Retina (tissue), 1 donor: ENCODE data around the gene FGD3.
A peak's percentile ranks its signal among the peaks of the same experiment; 100 is the strongest.

Experiments used
- DNase-seq: peaks from one replicate; pipeline ENCODE4 v3.0.0-alpha.2; 2016

The FGD3 gene

DNA sequence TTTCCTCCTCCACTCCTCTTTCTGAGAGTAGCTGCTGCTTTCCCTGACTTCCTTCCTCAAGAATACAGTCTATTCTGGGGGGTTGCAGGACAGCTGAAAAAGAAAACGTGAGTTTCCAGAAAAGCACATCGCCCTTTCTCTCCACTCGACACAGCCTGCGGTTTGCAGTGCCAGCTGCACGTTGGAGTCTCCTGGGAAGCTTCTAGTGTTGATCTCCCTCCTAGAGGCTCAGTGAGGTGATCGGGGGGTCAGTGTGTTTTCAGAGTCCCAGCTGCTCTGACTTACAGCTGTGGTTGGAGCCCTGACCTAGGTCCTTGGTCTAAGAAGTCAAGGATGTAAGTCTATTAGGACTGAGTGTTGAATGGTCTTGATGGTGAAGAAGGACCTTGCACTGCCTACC is 86.2 kb downstream of the FGD3 start:
- peak; percentile 34 for DNase-seq

DNA sequence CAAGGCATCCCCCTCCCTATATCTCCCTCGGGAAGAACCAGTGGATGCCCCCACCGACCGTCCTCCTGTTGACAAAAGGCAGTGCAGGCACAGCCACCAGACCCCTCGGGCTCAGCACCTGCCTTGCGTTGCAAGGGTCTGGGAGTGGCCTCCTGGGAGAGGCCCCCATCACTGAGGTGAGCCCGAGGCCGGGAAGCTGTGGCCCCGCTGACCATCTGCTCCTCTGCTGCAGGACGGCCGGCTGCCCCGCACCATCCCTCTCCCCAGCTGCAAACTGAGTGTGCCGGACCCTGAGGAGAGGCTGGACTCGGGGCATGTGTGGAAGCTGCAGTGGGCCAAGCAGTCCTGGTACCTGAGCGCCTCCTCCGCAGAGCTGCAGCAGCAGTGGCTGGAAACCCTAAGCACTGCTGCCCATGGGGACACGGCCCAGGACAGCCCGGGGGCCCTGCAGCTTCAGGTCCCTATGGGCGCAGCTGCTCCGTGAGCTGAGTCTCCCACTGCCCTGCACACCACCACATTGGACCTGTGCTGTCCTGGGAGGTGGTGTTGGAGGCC is 87.9 kb downstream of the FGD3 start:
- no peak for DNase-seq

DNA sequence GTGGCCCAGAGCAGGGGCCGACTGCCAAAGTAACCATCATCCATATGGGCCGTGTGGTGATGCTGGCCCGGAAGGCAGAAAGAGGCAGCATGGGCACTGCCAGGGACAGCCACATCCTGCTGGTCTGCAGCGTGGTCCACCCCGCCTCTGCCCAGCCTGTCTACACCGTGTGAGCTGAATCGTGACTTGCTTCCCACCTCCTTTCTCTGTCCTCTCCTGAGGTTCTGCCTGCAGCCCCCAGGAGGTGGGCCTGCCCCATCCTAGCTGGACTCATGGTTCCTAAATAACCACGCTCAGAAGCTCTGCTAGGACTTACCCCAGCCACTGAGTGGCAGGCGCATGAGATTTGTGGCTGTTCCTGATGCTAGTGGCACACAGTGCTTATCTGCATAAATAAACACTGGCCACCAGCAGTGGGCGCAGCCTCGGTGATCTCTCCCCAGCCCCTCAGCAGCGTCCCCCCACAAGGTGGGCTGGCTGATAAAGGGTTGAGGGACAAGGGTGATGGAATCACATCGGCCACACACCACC is 88.6 kb downstream of the FGD3 start:
- no peak for DNase-seq

DNA sequence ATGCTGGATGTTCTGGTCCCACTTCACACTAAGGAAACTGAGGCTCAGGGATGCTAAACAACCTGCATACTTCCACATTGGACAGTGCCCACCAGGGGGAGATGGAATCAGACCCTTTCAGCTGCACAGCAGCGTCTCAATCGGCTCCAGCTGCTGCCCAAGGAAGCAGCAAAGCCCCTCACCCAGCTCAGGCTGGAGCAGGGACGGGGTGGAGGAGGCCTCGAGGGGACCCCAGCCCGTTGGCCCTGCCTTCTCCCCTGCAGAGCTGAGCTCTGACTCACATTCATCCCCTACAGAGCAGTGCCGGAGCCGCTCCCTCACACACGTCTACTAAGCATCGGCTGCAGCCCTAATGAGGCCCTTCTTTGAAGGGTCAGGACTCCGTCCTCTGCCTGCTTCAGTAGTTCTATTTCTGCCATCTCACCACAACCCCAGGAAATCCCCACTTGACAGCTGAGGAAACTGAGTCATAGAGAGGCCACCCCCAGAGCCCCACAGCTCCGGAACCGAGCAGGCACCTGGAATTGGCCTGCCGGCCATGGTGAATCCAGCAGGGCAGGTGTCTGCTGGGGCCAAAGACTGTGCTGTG is 89.7 kb downstream of the FGD3 start:
- peak; percentile 51 for DNase-seq

DNA sequence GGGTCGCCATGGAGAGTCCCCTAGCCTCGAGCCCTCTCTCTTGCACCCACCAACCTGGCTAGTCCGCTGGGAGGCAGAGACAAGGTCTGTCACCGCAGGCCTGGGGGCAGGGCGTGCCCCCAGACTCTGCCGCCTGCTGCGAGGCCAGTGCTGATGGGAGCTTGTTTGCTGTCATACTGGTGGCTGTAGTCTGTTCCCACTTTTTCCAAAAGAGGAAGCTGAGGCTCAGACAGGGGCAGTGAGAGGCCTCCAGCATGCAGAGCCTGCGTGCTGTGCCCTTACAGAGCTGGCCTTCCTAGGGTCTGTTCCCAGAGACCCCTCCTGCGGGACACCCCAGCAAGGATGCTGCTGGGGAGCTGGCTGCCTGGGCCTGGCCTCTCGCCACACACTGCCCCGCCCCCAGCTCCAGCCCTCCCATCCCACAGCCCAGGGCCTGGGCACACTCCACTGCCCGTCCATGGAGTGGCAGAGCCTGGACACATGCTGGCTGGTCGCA is 90.2 kb downstream of the FGD3 start:
- no peak for DNase-seq

DNA sequence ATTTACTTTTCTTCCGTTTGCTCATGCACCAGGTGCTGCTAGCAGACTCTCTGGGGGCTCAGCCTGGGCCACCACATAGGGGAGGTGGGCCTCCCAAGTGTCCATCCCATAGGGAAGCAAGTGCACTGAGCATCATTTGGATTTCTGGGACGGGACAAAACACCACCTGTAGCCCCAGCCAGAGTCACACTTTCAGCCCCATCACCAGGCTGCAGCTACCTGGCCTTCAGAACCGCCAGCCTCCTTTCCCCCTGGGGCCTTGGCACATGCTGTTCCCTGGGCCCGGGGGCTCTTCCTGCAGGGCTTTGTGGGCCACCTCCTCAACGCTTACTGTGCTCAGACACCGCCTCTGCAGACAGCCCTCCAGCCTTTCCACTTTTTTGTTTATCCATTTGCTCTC is 91.6 kb downstream of the FGD3 start:
- DNase-seq: no peak

DNA sequence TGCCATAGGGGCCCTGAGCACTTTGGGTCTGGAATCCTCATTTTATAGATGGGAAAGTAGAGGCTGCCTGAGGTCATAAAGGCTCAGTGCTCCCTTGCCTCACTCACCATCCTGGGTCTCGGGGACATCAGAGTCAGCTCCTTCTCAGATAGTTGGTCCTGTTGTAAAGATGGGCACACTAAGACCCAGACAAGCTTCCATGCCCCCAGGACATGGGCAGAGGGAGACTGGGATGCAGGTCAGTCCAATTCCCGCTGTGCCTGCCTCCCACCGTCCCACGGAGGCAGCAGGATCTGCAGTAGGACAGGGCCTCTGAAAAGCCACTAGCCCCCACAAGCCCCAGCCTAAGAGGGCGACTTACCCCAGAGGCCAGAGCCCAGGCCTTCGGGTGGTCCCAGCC is 92.1 kb downstream of the FGD3 start:
- DNase-seq: no peak

DNA sequence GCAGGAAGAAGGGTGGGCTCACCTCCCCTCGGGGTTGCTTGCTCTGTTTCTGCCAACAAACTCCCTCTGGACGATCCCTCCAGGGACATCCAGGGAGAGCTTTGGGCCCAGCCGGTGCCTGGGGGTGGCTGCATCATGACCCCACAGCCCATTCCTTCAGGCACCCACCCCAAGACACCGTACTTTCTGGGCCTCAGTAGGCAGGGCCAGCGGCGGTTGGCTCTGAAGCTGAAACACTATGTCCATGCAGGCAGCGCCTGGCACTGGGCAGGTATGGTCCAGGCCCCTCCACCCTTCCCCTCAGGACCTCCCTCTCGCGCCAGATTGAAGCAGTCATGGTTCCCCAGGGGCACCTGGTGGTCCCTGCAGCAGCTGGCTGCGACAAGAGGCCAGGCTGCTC is 92.7 kb downstream of the FGD3 start:
- DNase-seq: no peak

DNA sequence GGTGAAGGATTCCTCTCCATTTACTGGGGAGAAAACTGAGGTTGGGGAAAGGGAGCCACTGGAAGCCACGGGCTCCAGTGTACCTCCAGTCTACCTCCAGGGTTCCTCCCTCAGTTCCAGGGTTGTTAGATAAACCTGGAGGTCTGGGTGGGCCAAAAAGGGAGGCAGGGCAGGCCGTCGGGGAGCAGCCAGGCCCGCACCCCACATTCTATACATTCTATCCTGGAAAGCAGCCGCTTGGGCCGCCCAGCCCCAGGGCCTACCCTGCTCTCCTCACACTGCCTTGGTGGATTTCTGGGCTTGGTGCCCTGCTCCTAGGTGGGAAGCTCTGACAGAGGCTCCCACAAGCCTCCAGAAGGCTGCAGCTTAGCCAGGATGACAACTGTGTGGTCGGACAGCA is 93.1 kb downstream of the FGD3 start:
- DNase-seq: no peak

DNA sequence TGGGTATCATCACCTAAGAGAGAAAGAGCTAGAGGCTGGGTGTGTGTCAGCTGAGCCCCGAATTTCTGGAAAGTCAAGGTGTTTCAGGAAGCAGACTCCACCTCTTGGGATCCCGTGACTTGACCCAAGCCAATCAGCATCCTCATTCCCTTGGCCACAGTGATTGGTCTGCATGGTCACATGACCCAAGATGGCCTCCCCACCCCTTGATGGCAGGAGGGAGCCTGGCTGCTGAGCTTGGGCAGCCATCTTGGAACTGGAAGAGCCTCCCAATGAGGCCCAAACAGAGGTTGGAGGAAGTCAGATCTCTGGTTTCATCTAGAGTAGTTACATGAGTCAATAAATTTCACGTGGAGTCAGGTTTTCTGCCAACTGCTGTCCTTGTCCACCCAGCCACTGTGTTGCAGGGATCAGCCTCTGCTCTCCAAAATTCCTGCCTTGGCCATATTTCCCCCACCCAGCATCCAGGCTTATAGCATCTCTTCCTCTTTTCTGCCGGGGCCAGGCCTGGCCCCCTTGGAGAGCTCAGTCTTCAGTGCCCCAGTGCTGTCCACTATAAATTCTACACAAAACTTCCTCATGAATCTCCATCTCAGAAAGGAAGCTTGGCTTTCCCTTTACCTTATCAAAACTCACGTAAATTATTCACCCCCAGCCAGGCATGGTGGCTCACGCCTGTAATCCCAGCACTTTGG is 93.9 kb downstream of the FGD3 start:
- no peak for DNase-seq

DNA sequence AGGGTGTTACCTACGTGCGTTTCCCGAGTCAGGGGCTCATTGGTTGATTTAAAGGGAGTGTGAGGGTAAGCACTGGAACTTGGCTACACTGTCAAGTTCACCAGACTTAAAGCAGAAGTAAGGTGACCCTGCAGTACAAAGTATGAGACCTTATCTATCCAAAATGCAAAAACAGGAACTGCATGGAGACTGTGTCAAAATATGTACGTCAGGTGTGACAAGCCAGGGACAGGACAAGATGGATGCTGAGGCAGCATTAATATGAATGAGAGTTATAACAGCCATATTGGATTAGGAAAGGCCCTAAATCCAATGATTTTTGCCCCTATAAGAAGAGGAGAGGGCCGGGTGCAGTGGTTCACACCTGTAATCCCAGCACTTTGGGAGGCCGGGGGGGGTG is 95.8 kb downstream of the FGD3 start:
- no peak for DNase-seq

DNA sequence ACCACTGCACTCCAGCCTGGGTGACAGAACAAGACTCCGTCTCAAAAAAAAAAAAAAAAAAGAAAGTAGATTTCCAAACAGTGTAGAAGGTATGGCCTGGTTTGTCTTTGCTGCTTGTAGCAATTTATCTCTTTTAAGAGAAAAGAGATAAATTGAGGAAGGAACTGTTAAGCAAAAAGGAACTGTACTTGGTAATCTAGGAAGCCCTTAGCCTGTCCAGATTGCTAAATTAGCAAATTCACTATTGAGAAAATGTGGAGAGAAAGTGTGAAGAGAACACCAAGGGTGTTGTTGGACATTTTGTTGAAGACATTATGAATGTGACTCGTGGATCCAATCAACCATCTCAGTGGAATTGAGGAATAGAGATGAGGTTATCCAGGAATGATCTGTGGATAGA is 98.2 kb downstream of the FGD3 start:
- DNase-seq: no peak

DNA sequence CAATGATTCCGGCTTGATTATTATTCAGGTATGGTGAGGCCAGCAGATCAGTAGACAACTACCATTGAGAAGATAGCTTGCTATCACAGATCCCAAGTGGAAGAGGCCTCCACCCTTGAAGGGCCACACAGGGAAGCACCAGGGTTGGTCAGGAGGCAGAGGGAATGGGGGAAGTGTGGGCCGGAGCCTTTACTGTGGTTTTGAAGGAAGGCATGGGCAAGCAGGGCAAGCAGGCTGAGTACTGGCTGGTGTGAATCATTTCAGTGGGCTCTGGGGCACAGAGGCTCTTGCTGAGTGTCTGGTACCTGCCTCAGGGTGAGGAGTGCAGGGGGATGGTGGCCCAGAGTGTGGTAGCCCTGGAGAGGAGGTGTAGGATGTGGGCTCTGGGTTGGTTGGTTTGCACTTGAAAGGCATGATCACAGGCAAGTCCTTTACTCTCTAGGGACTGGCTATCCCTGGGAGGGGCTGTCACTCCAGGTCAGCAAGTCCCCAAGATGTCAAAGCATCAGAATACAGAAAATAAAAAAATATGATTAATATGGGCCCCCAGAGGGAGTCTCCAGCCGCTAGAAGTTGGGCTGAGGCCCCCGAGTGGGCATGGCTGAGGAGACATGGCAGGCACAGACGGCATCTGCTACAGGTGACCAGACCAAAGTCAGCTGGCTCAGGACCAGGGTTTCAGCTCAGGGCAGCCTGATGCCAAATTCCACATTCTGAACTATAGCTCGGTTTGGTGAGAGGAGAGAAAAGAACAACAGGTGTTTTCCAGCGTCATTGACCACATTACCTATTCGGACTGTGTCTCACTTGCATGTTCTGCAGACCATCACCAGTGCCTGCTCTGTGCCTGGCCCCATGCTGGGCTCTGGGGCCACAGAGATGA is 101.5 kb downstream of the FGD3 start:
- no peak for DNase-seq

DNA sequence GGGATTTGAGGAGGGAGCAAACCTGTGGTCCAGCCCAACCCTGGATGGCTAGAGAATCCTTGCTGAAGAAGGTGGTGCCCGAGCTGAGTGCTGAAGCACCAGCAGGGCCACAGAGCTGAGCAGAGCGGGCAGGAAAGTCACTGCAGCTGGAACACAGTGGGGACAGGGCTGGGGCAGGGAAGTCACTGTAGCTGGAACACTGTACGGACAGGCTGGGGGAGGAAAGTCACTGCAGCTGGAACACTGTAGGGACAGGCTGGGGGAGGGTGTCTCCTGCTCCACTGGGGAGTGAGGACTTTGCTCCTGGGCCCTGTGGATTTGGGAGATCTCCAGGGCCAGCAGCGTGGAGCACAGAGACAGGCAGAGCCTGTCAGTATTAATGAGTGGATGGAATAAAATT is 102.2 kb downstream of the FGD3 start:
- DNase-seq: no peak

DNA sequence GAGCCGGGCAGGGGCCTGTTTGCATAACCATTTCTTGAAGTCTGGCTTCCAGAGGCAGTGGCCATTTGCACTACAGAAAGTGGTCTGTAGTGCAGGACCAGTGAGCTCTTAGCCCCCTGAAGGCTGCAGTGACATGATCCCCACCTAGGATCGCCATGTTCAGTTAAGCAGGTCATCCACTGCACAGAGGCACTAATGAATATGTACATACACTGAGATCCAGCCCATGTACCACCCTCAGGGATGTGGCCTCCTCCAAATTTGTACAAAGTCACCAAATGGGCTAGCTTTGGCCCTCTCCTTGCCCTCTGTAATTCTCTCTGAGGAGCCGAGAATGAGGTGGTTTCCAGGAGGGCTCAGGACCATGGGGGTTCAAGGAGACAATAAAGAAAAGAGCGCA is 102.9 kb downstream of the FGD3 start:
- DNase-seq: no peak

DNA sequence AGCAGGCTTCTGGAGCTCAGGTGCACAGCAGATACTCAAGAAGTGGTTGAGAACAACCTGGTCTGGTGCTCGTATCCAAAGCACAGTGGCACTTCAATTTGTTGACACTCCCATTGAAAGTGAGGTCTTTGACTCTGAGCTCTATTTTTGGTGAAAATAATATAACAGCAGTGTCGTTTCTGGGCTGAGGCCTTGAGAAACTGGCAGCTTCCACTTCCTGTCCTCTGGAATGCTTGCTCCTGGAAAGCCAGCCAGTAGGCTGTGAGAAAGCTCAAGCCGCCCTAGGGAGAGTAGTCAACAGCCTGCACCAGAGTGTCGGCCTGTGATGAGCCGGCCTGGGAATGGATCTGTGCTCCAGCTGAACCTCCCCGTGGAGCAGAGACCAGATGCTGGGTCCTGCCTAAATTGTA is 104.4 kb downstream of the FGD3 start:
- no peak for DNase-seq

DNA sequence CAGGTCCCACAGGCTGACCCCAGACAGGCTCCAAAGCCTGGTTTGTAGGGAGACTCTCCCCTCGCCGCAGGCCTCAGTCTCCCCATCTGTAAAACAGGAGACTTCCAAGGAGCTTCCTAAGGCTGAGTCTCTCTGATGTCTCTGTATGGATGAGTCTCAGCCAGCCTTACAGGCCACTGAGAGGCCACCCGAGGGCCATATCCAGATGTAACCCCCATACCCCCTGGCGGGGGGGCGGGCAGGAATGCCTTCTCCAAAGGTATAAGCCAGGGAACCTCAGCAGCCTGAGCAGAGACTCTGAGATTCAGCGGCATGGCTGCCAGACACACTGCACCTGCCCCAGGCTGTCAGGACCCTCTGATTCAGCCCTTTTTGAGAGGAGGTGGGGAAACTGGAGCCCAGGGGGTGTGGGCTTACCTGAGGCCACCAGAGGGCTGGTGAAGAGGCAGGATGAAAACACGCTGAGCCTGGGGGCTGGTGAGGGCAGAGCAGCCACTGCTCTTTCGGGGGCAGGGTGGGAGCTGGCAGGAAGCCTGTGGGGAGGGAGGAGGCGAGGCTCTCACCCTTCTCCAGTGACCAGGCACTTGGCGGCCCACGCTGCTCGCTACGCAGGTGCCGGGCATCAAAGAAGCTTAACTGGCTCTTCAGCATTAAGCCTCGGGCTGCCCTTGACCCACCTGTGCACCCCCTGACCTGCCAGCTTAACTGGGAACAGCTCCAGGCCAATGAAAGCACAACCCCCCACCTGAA is 105.6 kb downstream of the FGD3 start:
- DNase-seq: no peak

DNA sequence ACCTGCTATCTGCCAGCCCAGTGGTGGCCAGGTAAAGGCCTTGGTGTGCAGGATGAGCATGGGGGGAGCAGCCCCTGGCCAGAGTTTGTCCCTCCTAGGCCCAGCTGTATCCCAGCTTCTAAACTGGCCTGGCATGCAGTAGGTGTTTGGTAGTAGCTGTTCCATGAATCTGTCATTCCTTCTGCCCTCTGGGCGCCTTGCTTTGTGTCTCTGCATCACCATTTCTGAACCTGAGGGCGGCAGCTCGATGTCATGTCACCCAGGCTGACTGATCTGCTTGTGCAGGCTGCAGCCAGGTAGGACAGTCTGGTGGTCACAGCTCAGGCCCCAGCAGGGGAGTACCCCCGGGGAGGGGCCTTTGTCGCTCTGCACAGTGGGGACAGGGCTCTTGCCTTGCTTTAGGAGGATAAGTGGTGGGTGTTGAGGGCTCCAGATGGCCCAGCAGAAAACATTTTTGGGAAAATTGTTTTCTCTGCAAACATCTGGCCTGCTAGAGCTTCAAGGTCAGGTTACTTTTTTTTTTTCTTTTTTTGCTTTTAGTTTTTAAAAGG is 106.5 kb downstream of the FGD3 start:
- DNase-seq: no peak

DNA sequence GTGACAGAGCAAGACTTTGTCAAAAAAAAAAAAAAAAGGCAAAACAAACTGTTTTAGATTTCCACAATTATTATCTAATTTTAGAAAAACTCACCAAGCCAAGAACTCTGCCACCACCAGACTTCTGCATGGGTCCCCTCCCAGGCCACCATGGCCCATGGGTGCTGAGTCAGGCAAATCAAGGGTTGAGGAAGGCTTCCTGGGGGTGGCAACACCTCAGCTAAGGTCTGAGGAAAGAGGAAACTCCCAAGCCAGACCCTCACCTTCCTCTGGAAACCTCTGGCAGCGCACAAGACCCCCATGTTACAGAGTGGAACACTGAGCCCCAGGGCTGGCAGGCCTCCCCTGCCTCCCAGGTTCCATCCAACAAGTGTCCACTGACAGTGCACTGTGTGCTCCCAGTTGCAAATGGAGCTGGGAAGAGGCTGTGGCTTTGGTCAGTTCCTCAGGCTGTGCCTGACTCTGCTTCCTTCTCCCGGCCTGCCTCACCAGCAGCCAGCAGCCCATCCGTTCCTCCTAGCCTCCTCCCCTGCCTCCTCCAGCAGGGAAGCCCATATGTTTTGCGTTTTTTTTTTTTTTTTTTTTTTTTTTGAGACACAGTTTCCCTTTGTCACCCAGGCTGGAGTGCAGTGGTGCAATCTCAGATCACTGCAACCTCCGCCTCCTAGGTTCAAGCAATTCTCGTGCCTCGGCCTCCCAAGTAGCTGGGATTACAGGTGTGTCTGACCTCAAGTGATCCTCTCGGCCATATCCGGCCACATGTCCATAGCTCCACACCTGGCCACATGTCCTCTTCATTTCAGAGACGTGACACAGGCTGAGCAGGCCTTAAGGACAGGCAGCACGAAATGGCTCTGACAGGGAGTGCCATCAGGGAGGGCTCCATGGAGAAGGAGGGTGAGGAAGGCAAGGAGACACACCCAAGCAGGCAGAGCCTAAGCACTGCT is 107.7 kb downstream of the FGD3 start:
- no peak for DNase-seq

DNA sequence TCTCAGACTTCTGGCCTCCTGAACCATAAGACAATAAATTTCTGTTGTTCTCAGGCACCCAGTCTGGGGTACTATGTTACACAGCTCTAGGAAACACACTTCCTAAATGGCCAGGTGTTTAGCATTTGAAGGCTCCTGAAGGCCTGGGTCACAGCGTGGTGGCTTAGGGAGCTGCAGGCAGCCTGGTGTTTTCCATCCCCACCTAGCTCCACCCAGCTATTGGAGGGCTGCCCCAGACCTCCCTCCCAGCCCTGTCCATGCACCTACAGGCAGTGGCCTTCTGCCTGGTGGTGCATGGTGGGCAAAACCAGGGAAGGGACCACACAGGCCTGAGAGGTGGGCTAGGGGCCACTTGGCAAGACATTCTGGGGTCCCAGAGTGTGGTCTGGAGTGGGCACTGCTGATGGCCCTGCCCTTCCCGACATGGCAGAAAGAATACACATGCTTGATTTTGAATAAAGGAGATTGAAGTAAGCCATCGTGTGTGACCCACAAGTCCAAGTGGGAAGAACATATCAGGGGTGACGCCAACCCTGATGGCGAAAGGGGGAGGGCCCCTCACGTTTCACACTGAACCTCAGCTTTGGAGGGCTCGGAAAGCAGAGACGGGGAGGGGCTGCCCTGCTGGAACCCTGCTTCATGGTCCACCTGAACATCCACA is 109.8 kb downstream of the FGD3 start:
- DNase-seq: no peak
